Tibial nerve (tissue), 4 donors: ENCODE results near the gene PEX11G.

Experiments
- CTCF ChIP-seq, 5 experiments: fragments of 200-600 bp in 3 of 5; fragments of 450-650 bp in 2 of 5; sonication (generic) in 3 of 5; IDR thresholded peaks; one replicate each; pipeline ENCODE4 v1.5.1; 2016 to 2019; ENCODE audit warnings: antibody characterized with exemption in 5 of 5, mild to moderate bottlenecking in 3 of 5, moderate library complexity in 2 of 5
- EP300 ChIP-seq, 2 donors: sonication (generic); formaldehyde crosslinking; IDR thresholded peaks; one replicate each; pipeline ENCODE4 v1.6.1; 2017; ENCODE audit warnings: antibody characterized with exemption in 2 of 2, mild to moderate bottlenecking in 1 of 2
- POLR2A ChIP-seq, 2 donors: fragments of 450-650 bp; IDR thresholded peaks; one replicate each; pipeline ENCODE4 v1.6.1; 2017; ENCODE audit warnings: antibody characterized with exemption in 2 of 2, mild to moderate bottlenecking in 2 of 2, moderate library complexity in 2 of 2

- TF ChIP-seq CTCF (IDR thresholded peaks at IDR 0.05) (no peak), POLR2A (IDR thresholded peaks at IDR 0.05) (no peak), EP300 (IDR thresholded peaks at IDR 0.05) (no peak)
These were observed 10.5 kb downstream of the PEX11G start for GRCh38 chr19:7478173-7478842.
